Type B pancreatic cell (in vitro differentiated cells): ENCODE data around the gene ZNF385C. TPM values are rescaled to one million over a fixed set of nuclear protein-coding genes. Genes with fewer than 3 reads are reported as not detected.

ENCODE experiments used
- DNase-seq: peaks from one replicate; pipeline ENCODE4 v3.0.0; 2021; ENCODE audit warnings: mixed read lengths; ENCODE audit not compliant: unreplicated experiment; ENCODE audit errors: extremely low spot score
- H3K27ac Mint-ChIP-seq: 2 replicates; pipeline ENCODE4 v1.8.0; 2021; ENCODE audit warnings: mild to moderate bottlenecking, mixed read lengths
- H3K27me3 Mint-ChIP-seq: 2 replicates; pipeline ENCODE4 v1.8.0; 2021; ENCODE audit warnings: mixed read lengths
- H3K36me3 Mint-ChIP-seq: 2 replicates; pipeline ENCODE4 v1.8.0; 2021; ENCODE audit warnings: mixed read lengths
- H3K4me1 Mint-ChIP-seq: one replicate; pipeline ENCODE4 v1.8.0; 2021; ENCODE audit warnings: mixed read lengths; ENCODE audit not compliant: unreplicated experiment
- H3K4me3 Mint-ChIP-seq: 2 replicates; pipeline ENCODE4 v1.8.0; 2021; ENCODE audit warnings: mild to moderate bottlenecking, mixed read lengths
- H3K9me3 Mint-ChIP-seq: 2 replicates; pipeline ENCODE4 v1.8.0; 2021; ENCODE audit warnings: mixed read lengths
- CTCF ChIP-seq: fragments of 200-600 bp; sonication (generic); conservative IDR thresholded peaks from 2 replicates; pipeline ENCODE4 v1.5.0; 2021; ENCODE audit warnings: antibody characterized with exemption, mild to moderate bottlenecking
- total RNA-seq: library from RNA; stranded (reverse); gene quantifications from 2 replicates; pipeline ENCODE4 v1.2.1, GENCODE V29; 2021; ENCODE audit warnings: low replicate concordance

The ZNF385C gene
- total RNA-seq, 1 donor from 2014 or later, result 3.3 TPM

- no peak for TF ChIP-seq CTCF
- peaks cover 22% of the 10 kb centered on the region for H3K4me1 Mint-ChIP-seq
- H3K9me3 Mint-ChIP-seq, result no peaks in the 10 kb centered on the region
- no peaks in the 10 kb centered on the region for H3K27me3 Mint-ChIP-seq
- peaks cover 3% of the 10 kb centered on the region for H3K36me3 Mint-ChIP-seq
- no peak for DNase-seq
- H3K27ac Mint-ChIP-seq, result peak overlapping the region; percentile 59
- no peak overlapping the region for H3K4me3 Mint-ChIP-seq
These were observed 34.7 kb upstream of the ZNF385C start for GRCh38 chr17:42132941-42133340.

- Mint-ChIP-seq H3K27ac (no peak overlapping the region), H3K4me3 (no peak overlapping the region), H3K36me3 (peaks cover 6% of the 10 kb centered on the region), H3K27me3 (no peaks in the 10 kb centered on the region), H3K4me1 (peaks cover 22% of the 10 kb centered on the region), H3K9me3 (no peaks in the 10 kb centered on the region)
- no peak for TF ChIP-seq CTCF
- DNase-seq, result no peak
These were observed 33.7 kb upstream of the ZNF385C start for GRCh38 chr17:42131981-42132432.

- no peak for DNase-seq
- H3K4me3 Mint-ChIP-seq, result no peak overlapping the region
- TF ChIP-seq CTCF, result no peak
- no peaks in the 10 kb centered on the region for H3K27me3 Mint-ChIP-seq
- peaks cover 22% of the 10 kb centered on the region for H3K4me1 Mint-ChIP-seq
- H3K27ac Mint-ChIP-seq, result no peak overlapping the region
- H3K36me3 Mint-ChIP-seq, result peaks cover 8% of the 10 kb centered on the region
- no peaks in the 10 kb centered on the region for H3K9me3 Mint-ChIP-seq
These were observed 33.0 kb upstream of the ZNF385C start for GRCh38 chr17:42131232-42131631.

- TF ChIP-seq CTCF, result no peak
- Mint-ChIP-seq H3K27ac (no peak overlapping the region), H3K36me3 (peaks cover 11% of the 10 kb centered on the region), H3K4me3 (no peak overlapping the region), H3K9me3 (no peaks in the 10 kb centered on the region), H3K4me1 (peaks cover 16% of the 10 kb centered on the region), H3K27me3 (no peaks in the 10 kb centered on the region)
- no peak for DNase-seq
These were observed 32.1 kb upstream of the ZNF385C start for GRCh38 chr17:42130310-42130936.

- peaks cover 15% of the 10 kb centered on the region for H3K4me1 Mint-ChIP-seq
- no peak overlapping the region for H3K4me3 Mint-ChIP-seq
- DNase-seq, result no peak
- H3K9me3 Mint-ChIP-seq, result no peaks in the 10 kb centered on the region
- no peak for TF ChIP-seq CTCF
- H3K36me3 Mint-ChIP-seq, result peaks cover 14% of the 10 kb centered on the region
- no peak overlapping the region for H3K27ac Mint-ChIP-seq
- no peaks in the 10 kb centered on the region for H3K27me3 Mint-ChIP-seq
These were observed 31.0 kb upstream of the ZNF385C start for GRCh38 chr17:42129109-42129837.
